ENCODE data around the gene NCAM2. TPM values are rescaled to one million over a fixed set of nuclear protein-coding genes. Genes with fewer than 3 reads are reported as not detected.

The NCAM2 gene
- total RNA-seq, 1 donor from 2014 or later = 1.3 TPM

GRCh38 chr21:21559285-21560045, 561.3 kb downstream of the NCAM2 start:
- H3K27me3 ChIP-seq (ENCODE audit: control insufficient read depth, insufficient read depth, low read length) = no peaks in the 10 kb centered on the region
- H3K4me3 ChIP-seq (ENCODE audit: low read depth, low read length) = no peak overlapping the region
- FAIRE-seq (no peak), DNase-seq (ENCODE audit: low read depth) (no peak)
- no peak for TF ChIP-seq CTCF (IDR thresholded peaks at IDR 0.05; ENCODE audit: insufficient read depth, low read length, severe bottlenecking)
- no peaks in the 10 kb centered on the region for H3K36me3 ChIP-seq (ENCODE audit: control insufficient read depth, insufficient read depth, low read length)
